GM12891 (cell line): ENCODE results near the gene ZCCHC24.
"Not testable (repeated sequence)": the region's sequence is repeated elsewhere in the genome, so short reads cannot be mapped to it uniquely, and the experiment has no call there.

ENCODE experiments used
- DNase-seq: peaks from one replicate; pipeline ENCODE4 v3.0.0; 2011; ENCODE audit warnings: low spot score; ENCODE audit not compliant: insufficient read length
- FAIRE-seq: peaks from 2 replicates; lab custom pipeline; 2011; peaks lifted over from hg19 to GRCh38; lab: Jason Lieb, UNC
- PAX5 ChIP-seq: IDR thresholded peaks from 2 replicates; pipeline ENCODE4 v1.6.1; 2011; ENCODE audit warnings: low read length, moderate library complexity, mild to moderate bottlenecking; ENCODE audit not compliant: insufficient read depth, severe bottlenecking
- POLR2A ChIP-seq: IDR thresholded peaks from 2 replicates; pipeline ENCODE4 v1.6.1; 2011; ENCODE audit warnings: low read depth, low read length, control low read depth
- POLR2AphosphoS5 ChIP-seq: IDR thresholded peaks from 2 replicates; pipeline ENCODE4 v1.6.1; 2011; ENCODE audit warnings: low read depth, low read length, control low read depth
- POU2F2 ChIP-seq: IDR thresholded peaks from 2 replicates; pipeline ENCODE4 v1.6.1; 2011; ENCODE audit warnings: low read depth, mild to moderate bottlenecking, control low read depth, low read length, moderate library complexity
- SPI1 ChIP-seq: IDR thresholded peaks from 2 replicates; pipeline ENCODE4 v1.6.1; 2011; ENCODE audit warnings: low read depth, low read length, control low read depth
- TAF1 ChIP-seq: IDR thresholded peaks from 2 replicates; pipeline ENCODE4 v1.6.1; 2011; ENCODE audit warnings: low read depth, low read length, control low read depth

The ZCCHC24 gene

DNA sequence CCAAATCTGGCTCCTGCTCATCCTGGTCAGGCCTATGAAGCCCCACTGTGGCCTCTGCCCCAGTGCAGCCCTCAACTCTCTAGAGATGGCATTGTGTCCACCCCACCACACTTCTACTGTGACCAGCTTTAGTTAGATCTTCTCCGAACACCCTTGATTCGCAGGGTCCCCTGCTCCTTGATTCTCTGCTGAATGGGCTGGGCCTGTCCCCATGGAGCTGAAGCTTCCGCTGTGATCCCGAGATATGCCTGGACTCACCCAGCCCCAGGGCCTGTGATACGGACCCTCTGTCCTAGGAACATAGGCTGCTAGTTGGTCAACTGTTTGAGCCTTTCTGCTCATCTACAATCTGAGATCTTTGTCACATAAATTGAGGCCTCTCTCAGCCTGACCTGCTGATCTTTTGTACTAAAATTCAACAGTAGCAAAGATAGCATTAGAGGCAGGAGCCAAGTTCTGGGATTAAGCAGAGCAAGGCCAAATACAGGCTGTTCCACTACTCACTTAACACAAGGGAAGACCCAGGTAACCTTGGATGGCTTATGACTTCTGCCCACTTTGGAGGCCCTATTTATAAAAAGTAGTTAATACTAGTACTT lies 104.7 kb downstream of the ZCCHC24 start:
- FAIRE-seq (no peak), DNase-seq (no peak)
- TF ChIP-seq POU2F2 (no peak), TAF1 (no peak), SPI1 (no peak), PAX5 (no peak), POLR2AphosphoS5 (no peak), POLR2A (no peak)

- no peak for FAIRE-seq
- TF ChIP-seq TAF1 (no peak), POLR2A (no peak), POU2F2 (no peak), PAX5 (no peak), SPI1 (no peak), POLR2AphosphoS5 (no peak)
Observed at GRCh38 chr10:79339266-79339665, 106.2 kb downstream of the ZCCHC24 start.

DNA sequence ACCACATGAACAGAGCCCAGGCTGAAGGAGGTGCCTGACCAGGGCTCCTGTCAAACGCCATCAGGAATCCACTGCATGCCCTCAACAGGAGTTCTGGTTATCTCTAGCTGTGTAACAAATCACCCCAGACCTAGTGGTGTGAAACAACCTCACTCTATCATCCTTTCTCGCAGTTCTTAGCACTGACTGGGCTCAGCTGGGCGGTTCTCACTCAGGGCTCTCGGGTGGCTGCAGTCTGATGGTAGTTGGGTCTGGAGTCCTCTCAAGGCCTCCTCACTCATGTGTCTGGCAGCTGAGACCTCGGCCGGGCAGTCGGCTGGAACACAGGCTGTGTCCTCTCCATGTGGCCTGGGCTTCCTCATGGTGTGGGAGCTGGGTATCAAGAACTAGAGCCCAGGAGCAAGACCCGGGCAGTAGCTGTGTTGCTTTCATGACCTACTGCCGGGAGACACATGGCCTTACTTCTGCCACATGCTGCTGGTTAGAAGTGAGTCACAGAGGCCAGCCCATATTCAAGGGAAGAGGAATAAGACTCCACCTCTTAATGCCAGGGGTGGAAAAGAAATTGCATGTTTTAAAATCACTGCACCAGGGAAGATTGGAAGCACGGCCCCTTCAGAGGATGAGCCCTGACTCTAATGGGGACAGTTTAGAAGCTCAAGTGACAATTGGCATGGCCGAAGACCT lies 107.5 kb downstream of the ZCCHC24 start:
- not testable (repeated sequence) for DNase-seq
- FAIRE-seq: peak; percentile 41

More at GRCh38 chr10:79339266-79339665, 106.2 kb downstream of the ZCCHC24 start:
- DNase-seq: no peak

DNA sequence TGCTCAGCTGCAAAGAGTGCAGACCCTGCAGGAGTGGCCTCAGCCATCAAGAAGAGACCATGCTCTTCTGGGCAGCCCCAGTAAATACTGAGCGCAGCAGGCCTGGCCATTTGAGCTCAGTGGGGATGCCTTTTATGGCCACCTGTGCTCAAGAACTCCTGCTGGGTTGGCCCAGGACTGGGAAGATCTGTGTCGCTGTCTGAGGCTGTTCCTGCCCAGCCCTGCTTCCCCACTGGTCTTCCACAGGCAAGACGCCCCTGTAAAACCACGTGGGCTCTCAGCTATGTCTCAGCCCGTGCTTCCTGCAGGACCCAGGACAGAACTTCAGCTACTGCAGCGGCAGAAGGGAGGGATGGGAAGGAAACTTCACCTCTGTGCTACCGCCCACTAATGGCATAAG lies 108.7 kb downstream of the ZCCHC24 start:
- TF ChIP-seq POLR2A (no peak), POLR2AphosphoS5 (no peak), POU2F2 (no peak), SPI1 (no peak), TAF1 (no peak), PAX5 (no peak)
- DNase-seq: no peak
- no peak for FAIRE-seq

- DNase-seq: no peak
- TF ChIP-seq PAX5 (no peak), POLR2AphosphoS5 (no peak), POLR2A (no peak), SPI1 (no peak), TAF1 (no peak), POU2F2 (no peak)
- FAIRE-seq: no peak
Observed at GRCh38 chr10:79336276-79336675, 109.1 kb downstream of the ZCCHC24 start.

DNA sequence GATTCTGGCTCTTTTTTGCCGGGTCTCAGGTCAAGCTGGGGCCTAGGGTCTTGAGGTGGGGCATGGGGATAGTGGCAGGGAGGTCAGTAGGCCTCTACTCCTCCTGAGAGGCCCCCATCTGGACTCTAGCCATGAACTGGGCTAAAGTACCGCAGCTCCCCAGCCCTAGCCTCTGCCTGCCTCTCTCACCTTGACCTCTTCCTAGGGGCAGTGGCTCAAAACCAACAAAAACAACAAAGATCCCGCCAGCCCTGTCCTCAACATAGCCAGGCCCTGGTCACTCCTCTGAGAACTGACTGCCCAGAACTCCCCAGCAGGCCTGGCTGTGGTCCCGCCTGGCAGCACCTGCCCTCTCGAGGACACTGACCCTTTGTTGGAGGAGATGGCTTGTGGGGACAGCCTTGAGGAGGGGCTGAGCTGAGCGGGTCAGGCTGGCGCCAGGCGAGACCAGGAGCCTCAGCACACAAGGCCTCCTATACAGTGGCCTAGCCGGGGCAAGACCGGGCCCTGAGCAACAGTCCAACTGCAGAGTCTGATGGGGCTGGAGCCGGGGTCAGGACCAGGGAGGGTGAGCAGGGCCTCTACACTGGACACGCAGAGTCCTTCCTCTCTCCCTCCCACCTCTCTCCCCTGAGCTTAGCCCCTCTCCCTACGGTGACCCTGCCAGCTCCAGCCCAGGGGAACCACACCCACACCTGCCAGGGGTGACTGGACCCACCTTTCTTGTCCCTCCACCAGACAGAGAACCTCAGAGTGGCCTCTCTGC lies 109.8 kb downstream of the ZCCHC24 start:
- FAIRE-seq (no peak), DNase-seq (no peak)
- TF ChIP-seq SPI1: no peak
- no peak for TF ChIP-seq TAF1
- TF ChIP-seq POLR2AphosphoS5: no peak
- TF ChIP-seq PAX5: no peak
- TF ChIP-seq POLR2A: no peak
- no peak for TF ChIP-seq POU2F2

DNA sequence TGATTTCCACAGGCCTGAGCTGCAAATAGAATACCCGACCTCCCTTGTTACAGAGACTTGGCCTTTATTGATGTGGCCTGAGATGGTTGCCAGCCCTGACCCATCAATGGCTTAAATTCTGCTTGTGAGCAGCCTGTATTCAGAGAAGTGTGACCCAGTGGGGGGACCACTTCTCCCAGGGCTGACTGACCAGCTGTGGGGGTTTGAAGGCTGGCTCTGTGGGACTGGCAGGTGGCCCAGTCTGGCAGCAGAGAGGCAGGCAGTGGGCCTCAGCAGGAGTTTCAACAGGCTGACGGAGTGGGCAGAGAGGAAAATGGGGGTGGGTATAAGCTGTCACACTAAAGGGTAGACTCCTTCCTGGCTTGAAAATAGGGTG lies 110.3 kb downstream of the ZCCHC24 start:
- FAIRE-seq (no peak), DNase-seq (no peak)
- TF ChIP-seq POU2F2: no peak
- TF ChIP-seq PAX5: no peak
- TF ChIP-seq POLR2A: no peak
- no peak for TF ChIP-seq SPI1
- no peak for TF ChIP-seq POLR2AphosphoS5
- no peak for TF ChIP-seq TAF1

DNA sequence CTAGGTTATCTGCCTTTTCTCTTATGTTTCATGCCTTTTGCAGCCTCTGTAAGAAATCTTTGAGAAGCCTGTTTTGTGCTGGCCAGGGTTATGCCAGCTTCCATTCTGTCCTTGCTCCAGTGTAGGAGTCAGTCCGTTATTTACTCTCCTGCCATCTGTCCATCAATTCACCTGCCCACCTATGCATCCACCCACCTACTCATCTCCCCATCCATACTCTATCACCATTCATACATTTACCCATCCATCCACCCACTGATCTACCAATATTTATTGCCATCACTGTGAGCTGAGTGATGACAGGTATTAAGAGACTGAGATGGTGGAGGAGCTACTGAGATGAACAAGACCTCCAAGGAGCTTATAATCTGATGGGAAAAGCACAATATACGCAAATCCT lies 110.9 kb downstream of the ZCCHC24 start:
- FAIRE-seq (no peak), DNase-seq (no peak)
- no peak for TF ChIP-seq POLR2A

- TF ChIP-seq TAF1 (no peak), SPI1 (no peak), PAX5 (no peak), POLR2A (no peak), POU2F2 (no peak)
- FAIRE-seq (no peak), DNase-seq (no peak)
Observed at GRCh38 chr10:79333513-79333912, 111.9 kb downstream of the ZCCHC24 start.

GRCh38 chr10:79332610-79333315 lies 112.7 kb downstream of the ZCCHC24 start:
- not testable (repeated sequence) for DNase-seq, FAIRE-seq
